Adrenal gland (tissue), 5 donors: ENCODE data around the gene CPD.

ENCODE experiments used
- POLR2A ChIP-seq, 2 donors: fragments of 450-650 bp; IDR thresholded peaks; one replicate each; pipeline ENCODE4 v1.6.1; 2017; ENCODE audit warnings: antibody characterized with exemption in 2 of 2, mild to moderate bottlenecking in 2 of 2, moderate library complexity in 1 of 2
- TF ChIP-seq, protein P1 (sequence below), 6 experiments: fragments of 450-650 bp in 4 of 6; fragments of 200-600 bp in 2 of 6; sonication (generic) in 1 of 6; IDR thresholded peaks; 1 replicate in 5 of 6; 2 replicates in 1 of 6; pipeline versions ENCODE4 v1.5.1 to v1.8.0; 2016 to 2021; ENCODE audit warnings: antibody characterized with exemption in 6 of 6, mild to moderate bottlenecking in 2 of 6, moderate library complexity in 1 of 6
- donor health status: DM: no; HTN: no; CAD: no.

DNA sequence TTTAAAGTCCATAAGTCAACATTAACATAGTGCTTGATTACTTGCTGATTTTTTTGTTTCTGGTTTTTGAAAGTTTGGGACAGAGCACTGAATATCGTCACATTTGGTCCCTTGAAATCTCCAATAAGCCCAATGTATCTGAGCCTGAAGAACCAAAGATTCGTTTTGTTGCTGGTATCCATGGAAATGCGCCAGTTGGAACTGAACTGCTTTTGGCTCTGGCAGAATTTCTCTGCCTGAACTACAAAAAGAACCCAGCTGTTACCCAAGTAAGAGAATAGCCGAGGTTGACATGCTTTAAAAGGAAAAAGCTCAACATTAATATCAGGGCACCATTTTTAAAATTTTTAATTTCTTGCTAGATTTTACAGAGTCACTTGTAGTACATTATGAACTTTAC, 70.8 kb downstream of the CPD start:
- TF ChIP-seq, protein P1, sequence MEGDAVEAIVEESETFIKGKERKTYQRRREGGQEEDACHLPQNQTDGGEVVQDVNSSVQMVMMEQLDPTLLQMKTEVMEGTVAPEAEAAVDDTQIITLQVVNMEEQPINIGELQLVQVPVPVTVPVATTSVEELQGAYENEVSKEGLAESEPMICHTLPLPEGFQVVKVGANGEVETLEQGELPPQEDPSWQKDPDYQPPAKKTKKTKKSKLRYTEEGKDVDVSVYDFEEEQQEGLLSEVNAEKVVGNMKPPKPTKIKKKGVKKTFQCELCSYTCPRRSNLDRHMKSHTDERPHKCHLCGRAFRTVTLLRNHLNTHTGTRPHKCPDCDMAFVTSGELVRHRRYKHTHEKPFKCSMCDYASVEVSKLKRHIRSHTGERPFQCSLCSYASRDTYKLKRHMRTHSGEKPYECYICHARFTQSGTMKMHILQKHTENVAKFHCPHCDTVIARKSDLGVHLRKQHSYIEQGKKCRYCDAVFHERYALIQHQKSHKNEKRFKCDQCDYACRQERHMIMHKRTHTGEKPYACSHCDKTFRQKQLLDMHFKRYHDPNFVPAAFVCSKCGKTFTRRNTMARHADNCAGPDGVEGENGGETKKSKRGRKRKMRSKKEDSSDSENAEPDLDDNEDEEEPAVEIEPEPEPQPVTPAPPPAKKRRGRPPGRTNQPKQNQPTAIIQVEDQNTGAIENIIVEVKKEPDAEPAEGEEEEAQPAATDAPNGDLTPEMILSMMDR (IDR thresholded peaks at IDR 0.05): no peak
- TF ChIP-seq POLR2A (IDR thresholded peaks at IDR 0.05): no peak
